C4-2B (cell line): Measurements from ENCODE around the gene ORAI3.

Source experiments
- CTCF ChIP-seq: fragments of 450-650 bp; conservative IDR thresholded peaks from 2 replicates; pipeline ENCODE4 v1.5.1; 2017; ENCODE audit warnings: mild to moderate bottlenecking
- ZFX ChIP-seq: fragments of 450-650 bp; IDR thresholded peaks from 2 replicates; pipeline ENCODE4 v1.6.1; 2017

GRCh38 chr16:30996985-30997724, 48.3 kb downstream of the ORAI3 start:
- TF ChIP-seq CTCF (no peak), ZFX (no peak)
